A549 (cell line): ENCODE data around the gene ANKRD13D. TPM values are rescaled to one million over a fixed set of nuclear protein-coding genes. Genes with fewer than 3 reads are reported as not detected.

ENCODE experiments used
- ATAC-seq, 2 experiments: fragments of 200-7000 bp in 1 of 2; fragments of >200 bp in 1 of 2; cut with Nextera tagmentation in 1 of 2; cut with Tn5 transposase in 1 of 2; 3 replicates each; pipeline versions ENCODE4 v1.8.0 to v1.9.1; 2018 to 2020; ENCODE audit warnings: mild to moderate bottlenecking in 1 of 2, moderate library complexity in 1 of 2
- CTCF ChIA-PET: fragments of 300-600 bp; sonication (Branson Sonifier 250); formaldehyde crosslinking; extraction: SDS; loops from one replicate; lab custom pipeline; 2021; ENCODE audit warnings: antibody characterized with exemption, inconsistent platforms; lab: Yijun Ruan, JAX
- POLR2A ChIA-PET: fragments of 350-600 bp; formaldehyde crosslinking; extraction: SDS; loops from one replicate; lab custom pipeline; 2021; ENCODE audit warnings: antibody characterized with exemption, inconsistent platforms; lab: Yijun Ruan, JAX
- DNase-seq, 2 experiments: peaks; one replicate each; pipeline versions ENCODE4 v3.0.0 to v3.0.0-alpha.2; 2011 to 2016; ENCODE audit warnings: low read depth in 1 of 2, low spot score in 1 of 2
- FAIRE-seq: peaks from 2 replicates; lab custom pipeline; 2011; peaks lifted over from hg19 to GRCh38; lab: Jason Lieb, UNC
- H3K27ac ChIP-seq, 2 experiments: fragments of >200 bp; sonication (Bioruptor Twin); formaldehyde crosslinking; 3 replicates each; pipeline ENCODE4 v1.5.1; 2016 to 2017
- H3K4me1 ChIP-seq: fragments of >200 bp; sonication (Bioruptor Twin); formaldehyde crosslinking; 3 replicates; pipeline ENCODE4 v1.6.1; 2016
- H3K4me2 ChIP-seq: fragments of >200 bp; sonication (Bioruptor Twin); formaldehyde crosslinking; 3 replicates; pipeline ENCODE4 v1.6.1; 2016
- H3K4me3 ChIP-seq: fragments of >200 bp; sonication (Bioruptor Twin); formaldehyde crosslinking; 3 replicates; pipeline ENCODE4 v1.5.1; 2016
- H3K9me3 ChIP-seq: fragments of >200 bp; sonication (Bioruptor Twin); formaldehyde crosslinking; 3 replicates; pipeline ENCODE4 v1.6.1; 2016
- CBX8 ChIP-seq: fragments of 200-600 bp; sonication (generic); IDR thresholded peaks from 2 replicates; pipeline ENCODE4 v1.6.1; 2016
- EHF ChIP-seq: fragments of 250-450 bp; sonication (Bioruptor Pico); IDR thresholded peaks from 2 replicates; pipeline ENCODE4 v1.5.0; 2020; ENCODE audit warnings: mild to moderate bottlenecking
- ESRRA ChIP-seq: fragments of 150-350 bp; IDR thresholded peaks from 2 replicates; pipeline ENCODE4 v1.6.1; 2014; ENCODE audit warnings: mild to moderate bottlenecking, low read length, borderline replicate concordance
- HES2 ChIP-seq: fragments of >200 bp; sonication (Bioruptor Twin); formaldehyde crosslinking; IDR thresholded peaks from 2 replicates; pipeline ENCODE4 v1.6.1; 2016
- HEYL ChIP-seq: fragments of 250-450 bp; sonication (Bioruptor Pico); IDR thresholded peaks from 2 replicates; pipeline ENCODE4 v1.8.0; 2021; ENCODE audit warnings: mild to moderate bottlenecking, moderate library complexity
- HMGXB4 ChIP-seq: fragments of 250-450 bp; sonication (Bioruptor Pico); IDR thresholded peaks from 2 replicates; pipeline ENCODE4 v1.5.0; 2021; ENCODE audit warnings: mild to moderate bottlenecking, moderate library complexity, borderline replicate concordance
- HOXA7 ChIP-seq: fragments of 250-450 bp; sonication (Bioruptor Pico); IDR thresholded peaks from 2 replicates; pipeline ENCODE4 v1.5.0; 2020; ENCODE audit warnings: mild to moderate bottlenecking, moderate library complexity
- HOXB13 ChIP-seq: fragments of 250-450 bp; sonication (Bioruptor Pico); IDR thresholded peaks from 2 replicates; pipeline ENCODE4 v1.5.0; 2020; ENCODE audit warnings: low read depth, mild to moderate bottlenecking, moderate library complexity
- KDM5A ChIP-seq: fragments of 200-600 bp; sonication (generic); IDR thresholded peaks from 2 replicates; pipeline ENCODE4 v1.6.1; 2016; ENCODE audit warnings: antibody characterized with exemption, mild to moderate bottlenecking
- MAX ChIP-seq: IDR thresholded peaks from 2 replicates; pipeline ENCODE4 v1.6.1; 2012
- MAZ ChIP-seq: fragments of 150-350 bp; IDR thresholded peaks from 2 replicates; pipeline ENCODE4 v1.6.1; 2014; ENCODE audit warnings: antibody characterized with exemption, low read depth, low read length, borderline replicate concordance
- NPAS2 ChIP-seq: fragments of 250-450 bp; sonication (Bioruptor Pico); IDR thresholded peaks from 2 replicates; pipeline ENCODE4 v1.8.0; 2022; ENCODE audit warnings: mild to moderate bottlenecking, moderate library complexity, borderline replicate concordance
- PBX3 ChIP-seq: IDR thresholded peaks from 2 replicates; pipeline ENCODE4 v1.6.1; 2012
- PHF8 ChIP-seq: fragments of 200-600 bp; sonication (generic); IDR thresholded peaks from 2 replicates; pipeline ENCODE4 v1.6.1; 2016; ENCODE audit warnings: low read depth, mild to moderate bottlenecking, antibody characterized with exemption, moderate library complexity, borderline replicate concordance
- RCOR1 ChIP-seq: fragments of 150-350 bp; IDR thresholded peaks from 2 replicates; pipeline ENCODE4 v1.6.1; 2014; ENCODE audit warnings: antibody characterized with exemption, low read length, low read depth
- REST ChIP-seq: fragments of 200-600 bp; sonication (generic); IDR thresholded peaks from 2 replicates; pipeline ENCODE4 v1.6.1; 2016; ENCODE audit warnings: antibody characterized with exemption, mild to moderate bottlenecking, moderate library complexity
- RFX5 ChIP-seq: fragments of 450-650 bp; IDR thresholded peaks from 2 replicates; pipeline ENCODE4 v1.7.1; 2014; ENCODE audit warnings: antibody characterized with exemption, mild to moderate bottlenecking, moderate library complexity
- SMC3 ChIP-seq: fragments of >200 bp; sonication (Bioruptor Twin); formaldehyde crosslinking; IDR thresholded peaks from 3 replicates; pipeline ENCODE4 v1.6.1; 2018; ENCODE audit warnings: inconsistent platforms
- SREBF2 ChIP-seq: fragments of 450-650 bp; IDR thresholded peaks from 2 replicates; pipeline ENCODE4 v1.6.1; 2014; ENCODE audit warnings: mild to moderate bottlenecking, moderate library complexity
- USF2 ChIP-seq: fragments of 450-650 bp; IDR thresholded peaks from 2 replicates; pipeline ENCODE4 v1.6.1; 2014; ENCODE audit warnings: antibody characterized with exemption
- ZFP36 ChIP-seq: fragments of 450-650 bp; IDR thresholded peaks from 2 replicates; pipeline ENCODE4 v1.6.1; 2014; ENCODE audit warnings: borderline replicate concordance; ENCODE audit not compliant: partially characterized antibody
- ZSCAN20 ChIP-seq: fragments of 250-450 bp; sonication (Bioruptor Pico); IDR thresholded peaks from 2 replicates; pipeline ENCODE4 v1.8.0; 2022; ENCODE audit warnings: mild to moderate bottlenecking, moderate library complexity
- WGBS: methylation state at CpG from one replicate; pipeline ENCODE4 v1.1.6; 2017; ENCODE audit errors: missing lambda C conversion rate; 5-methylcytosine and 5-hydroxymethylcytosine counted together
- polyA plus RNA-seq, 4 experiments: library from polyadenylated mRNA; depleted of rRNA in 3 of 4; stranded (reverse); fragments of >200 nt; fragmentation: RNase III in 1 of 4; extraction: RNeasy Plus Mini Kit Qiagen cat#74134 plus additional on column Dnase treatment in 1 of 4; gene quantifications; 2 replicates in 3 of 4; 3 replicates in 1 of 4; pipeline ENCODE4 v1.2.3, GENCODE V29; 2011 to 2017

The ANKRD13D gene
- polyA plus RNA-seq, 2 of the 4 experiments (the other 2 are of a cell fraction) = 17.0 to 24.2 TPM

- TF ChIP-seq KDM5A (no peak), HES2 (no peak), SMC3 (no peak), ESRRA (no peak), SREBF2 (no peak), EHF (CRISPR knock-in tag) (no peak), ZSCAN20 (CRISPR knock-in tag) (no peak), RCOR1 (no peak), HMGXB4 (no peak), CBX8 (no peak), USF2 (no peak), REST (no peak), NPAS2 (CRISPR knock-in tag) (no peak), HOXA7 (CRISPR knock-in tag) (no peak), MAZ (no peak), MAX (no peak), ZFP36 (no peak), HOXB13 (CRISPR knock-in tag) (no peak)
- POLR2A ChIA-PET = no interaction called here
- FAIRE-seq (no peak), ATAC-seq (no peak), DNase-seq (no peak)
- CTCF ChIA-PET = interaction anchor here (0.6 to 12.3 kb wide), 11 partner anchors 10 to 61 kb away, joined by 3 to 178 read pairs (median 8); partner anchors contain the start of gene GRK2
- WGBS = 89% methylated on average over 6 of the region's 6 CpGs
- Histone ChIP-seq H3K4me1 (peaks cover 7% of the 10 kb centered on the region), H3K27ac (no peak overlapping the region), H3K9me3 (no peaks in the 10 kb centered on the region), H3K4me3 (no peak overlapping the region), H3K4me2 (no peak overlapping the region)
Measured at GRCh38 chr11:67321313-67321871, 32.3 kb downstream of the ANKRD13D start.

- FAIRE-seq = no peak
- 95% methylated on average over 3 of the region's 3 CpGs for WGBS
- Histone ChIP-seq H3K4me3 (no peak overlapping the region), H3K4me1 (peaks cover 7% of the 10 kb centered on the region), H3K27ac (no peak overlapping the region), H3K4me2 (no peak overlapping the region), H3K9me3 (no peaks in the 10 kb centered on the region)
- no peak for DNase-seq
- ATAC-seq = no peak
- TF ChIP-seq RFX5 = no peak
- no peak for TF ChIP-seq PBX3
- no peak for TF ChIP-seq HEYL (CRISPR knock-in tag)
- TF ChIP-seq PHF8 = no peak
- CTCF ChIA-PET = interaction anchor here (1.0 to 12.3 kb wide), 13 partner anchors 10 to 291 kb away, joined by 3 to 178 read pairs (median 7); partner anchors contain the start of gene GRK2
- POLR2A ChIA-PET = no interaction called here
Measured at GRCh38 chr11:67322049-67322448, 32.9 kb downstream of the ANKRD13D start.
